ENCODE data around the gene XIRP1. TPM values are rescaled to one million over a fixed set of nuclear protein-coding genes. Genes with fewer than 3 reads are reported as not detected.

XIRP1 gene
- total RNA-seq, 4 donors from 2014 or later = 0.40 TPM; not detected in 3

- no peaks in the 10 kb centered on the region for H3K9me3 ChIP-seq
- no CpG with 5 or more reads among the region's 9 CpGs for WGBS, 2 donors (ENCODE audit: low coverage in 1 of 2)
- H3K4me3 ChIP-seq = no peak overlapping the region
- H3K36me3 ChIP-seq = no peaks in the 10 kb centered on the region
- TF ChIP-seq POLR2AphosphoS5 (IDR thresholded peaks at IDR 0.05) (no peak), CTCF (IDR thresholded peaks at IDR 0.05) (no peak), EP300 (IDR thresholded peaks at IDR 0.05) (no peak)
- peaks cover 0 to 43% (median 18%) of the 10 kb centered on the region in 3 donors for H3K4me1 ChIP-seq
- no peak overlapping the region for H3K27ac ChIP-seq
- no peaks in the 10 kb centered on the region for H3K27me3 ChIP-seq
- no peak for ATAC-seq
These were observed 7.0 kb downstream of the XIRP1 start for GRCh38 chr3:39185326-39185958.

- TF ChIP-seq EP300 (IDR thresholded peaks at IDR 0.05) (no peak), POLR2A (IDR thresholded peaks at IDR 0.05) (no peak), POLR2AphosphoS5 (IDR thresholded peaks at IDR 0.05) (no peak), CTCF (IDR thresholded peaks at IDR 0.05) (no peak)
- no CpG with 5 or more reads among the region's 4 CpGs for WGBS, 2 donors (ENCODE audit: low coverage in 1 of 2)
- Histone ChIP-seq H3K4me1 (peaks cover 2 to 44% (median 21%) of the 10 kb centered on the region in 3 donors), H3K27me3 (no peaks in the 10 kb centered on the region), H3K4me3 (no peak overlapping the region), H3K27ac (no peak overlapping the region), H3K9me3 (no peaks in the 10 kb centered on the region), H3K36me3 (no peaks in the 10 kb centered on the region)
- ATAC-seq = no peak
These were observed 7.5 kb downstream of the XIRP1 start for GRCh38 chr3:39184968-39185285.

- peaks cover 2 to 45% (median 20%) of the 10 kb centered on the region in 3 donors for H3K4me1 ChIP-seq
- H3K27ac ChIP-seq = peak overlapping the region in 3 of 4 donors; percentile 87 to 96 (median 94)
- no peak overlapping the region for H3K4me3 ChIP-seq
- H3K9me3 ChIP-seq = no peaks in the 10 kb centered on the region
- H3K27me3 ChIP-seq = no peaks in the 10 kb centered on the region
- no peaks in the 10 kb centered on the region for H3K36me3 ChIP-seq
- no peak for TF ChIP-seq EP300 (IDR thresholded peaks at IDR 0.05)
- no peak for TF ChIP-seq POLR2A (IDR thresholded peaks at IDR 0.05)
- ATAC-seq = no peak
- WGBS, 2 donors (ENCODE audit: low coverage in 1 of 2) = 75% methylated on average over 3 of the region's 12 CpGs; no CpG with 5 or more reads in 1 of the 2 donors
These were observed 8.1 kb downstream of the XIRP1 start for GRCh38 chr3:39184081-39184967.

- TF ChIP-seq EP300 (IDR thresholded peaks at IDR 0.05) = no peak
- no peak for TF ChIP-seq CTCF (IDR thresholded peaks at IDR 0.05)
- TF ChIP-seq POLR2A (IDR thresholded peaks at IDR 0.05) = no peak
- TF ChIP-seq POLR2AphosphoS5 (IDR thresholded peaks at IDR 0.05) = no peak
- WGBS, 2 donors (ENCODE audit: low coverage in 1 of 2) = 60 to 61% methylated on average over 7 to 11 of the region's 12 CpGs
- no peaks in the 10 kb centered on the region for H3K36me3 ChIP-seq
- peaks cover 2 to 54% (median 24%) of the 10 kb centered on the region in 3 donors for H3K4me1 ChIP-seq
- no peak for ATAC-seq
- peak overlapping the region; percentile 78 to 96 (median 90) for H3K27ac ChIP-seq
- no peaks in the 10 kb centered on the region for H3K27me3 ChIP-seq
- H3K9me3 ChIP-seq = no peaks in the 10 kb centered on the region
- no peak overlapping the region for H3K4me3 ChIP-seq
These were observed 8.9 kb downstream of the XIRP1 start for GRCh38 chr3:39183211-39184080.

Measured in gastroesophageal sphincter (tissue), 4 donors.